HG02763 (cell line): ENCODE results near the gene TXNIP.

Experiments
- ATAC-seq: cut with Tn5 transposase; IDR thresholded peaks from one replicate; pipeline ENCODE4 v1.9.1; 2021; ENCODE audit warnings: mild to moderate bottlenecking, moderate library complexity; ENCODE audit not compliant: unreplicated experiment

Gene TXNIP

GRCh38 chr1:146012703-146013558, 16.6 kb upstream of the TXNIP start:
- ATAC-seq = no peak

DNA sequence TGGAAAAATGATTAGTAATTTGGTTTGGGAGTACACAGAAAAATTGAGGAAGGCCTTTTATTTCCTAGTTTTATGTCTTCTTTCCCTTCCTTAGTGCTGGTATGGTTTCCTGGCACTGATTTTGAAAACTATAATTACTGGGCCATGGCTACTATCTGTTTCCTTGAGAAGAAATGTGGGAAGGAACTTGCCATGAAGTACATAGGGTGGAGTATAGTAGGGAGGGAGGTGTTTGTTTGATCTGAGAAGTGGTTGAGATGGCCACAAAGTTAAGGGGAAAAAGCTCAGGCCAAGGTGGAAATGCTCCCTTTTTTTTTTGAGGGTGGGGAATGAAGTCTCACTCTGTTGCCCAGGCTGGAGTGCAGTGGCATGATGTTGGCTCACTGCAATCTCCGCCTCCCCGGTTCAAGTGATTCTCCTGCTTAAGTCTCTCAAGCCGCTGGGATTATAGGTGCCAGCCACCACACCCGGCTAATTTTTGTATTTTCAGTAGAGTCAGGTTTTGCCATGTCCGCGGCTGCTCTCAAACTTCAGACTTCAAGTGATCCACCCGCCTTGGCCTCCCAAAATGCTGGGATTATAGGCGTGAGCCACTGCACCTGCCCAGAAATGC, 13.9 kb upstream of the TXNIP start:
- no peak for ATAC-seq

GRCh38 chr1:146007489-146008133, 11.2 kb upstream of the TXNIP start:
- no peak for ATAC-seq

GRCh38 chr1:146001709-146002108, 5.3 kb upstream of the TXNIP start:
- no peak for ATAC-seq

DNA sequence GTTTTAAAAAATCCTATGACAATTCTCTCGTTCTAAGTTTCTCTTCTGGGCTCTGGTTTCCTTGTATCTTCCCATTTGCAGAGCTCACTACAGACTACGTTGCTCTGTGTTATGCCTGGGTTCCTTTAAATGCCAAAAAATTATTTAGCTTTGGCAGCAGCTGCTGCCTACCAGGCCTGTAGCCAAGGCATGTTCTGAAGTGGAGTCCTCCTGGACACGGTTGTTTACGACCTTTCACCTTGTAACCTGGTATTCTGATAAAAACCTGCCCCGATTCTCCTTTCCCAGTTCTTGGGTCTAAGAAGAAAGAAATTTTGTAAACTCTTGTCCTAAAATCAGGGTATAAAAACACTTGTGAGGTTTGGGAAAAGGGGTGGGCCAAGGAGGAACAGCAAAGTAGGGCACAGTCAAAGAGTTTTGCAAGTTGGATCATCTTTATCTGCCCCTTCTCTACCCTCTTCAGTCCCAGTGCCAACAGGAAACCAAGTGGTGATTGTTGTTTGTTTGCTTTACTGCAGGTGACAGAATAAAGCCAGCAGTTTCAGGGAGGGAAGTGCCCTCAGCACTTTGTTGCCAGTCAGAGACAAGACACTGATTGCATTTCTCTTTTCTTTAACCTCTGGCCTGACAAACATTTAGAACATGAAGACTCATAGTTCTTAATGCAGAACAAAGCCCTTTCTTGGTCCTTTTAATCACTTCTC, 3.1 kb upstream of the TXNIP start:
- ATAC-seq = no peak

DNA sequence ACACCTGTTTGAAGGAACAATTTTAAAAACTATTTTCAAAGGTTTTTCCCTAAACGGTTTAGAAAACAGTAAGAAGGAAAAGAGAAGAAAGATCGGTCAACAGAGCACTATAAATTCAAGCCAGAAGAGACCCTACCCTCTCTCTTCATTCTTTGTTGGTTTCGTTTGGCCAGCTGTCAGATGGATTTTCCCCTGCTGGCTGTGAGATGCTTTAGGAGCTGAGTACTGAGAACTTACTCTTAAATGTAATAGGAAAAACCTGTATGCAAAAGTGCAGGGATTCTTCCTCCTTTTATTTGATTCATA, 1.3 kb upstream of the TXNIP start:
- ATAC-seq = no peak

DNA sequence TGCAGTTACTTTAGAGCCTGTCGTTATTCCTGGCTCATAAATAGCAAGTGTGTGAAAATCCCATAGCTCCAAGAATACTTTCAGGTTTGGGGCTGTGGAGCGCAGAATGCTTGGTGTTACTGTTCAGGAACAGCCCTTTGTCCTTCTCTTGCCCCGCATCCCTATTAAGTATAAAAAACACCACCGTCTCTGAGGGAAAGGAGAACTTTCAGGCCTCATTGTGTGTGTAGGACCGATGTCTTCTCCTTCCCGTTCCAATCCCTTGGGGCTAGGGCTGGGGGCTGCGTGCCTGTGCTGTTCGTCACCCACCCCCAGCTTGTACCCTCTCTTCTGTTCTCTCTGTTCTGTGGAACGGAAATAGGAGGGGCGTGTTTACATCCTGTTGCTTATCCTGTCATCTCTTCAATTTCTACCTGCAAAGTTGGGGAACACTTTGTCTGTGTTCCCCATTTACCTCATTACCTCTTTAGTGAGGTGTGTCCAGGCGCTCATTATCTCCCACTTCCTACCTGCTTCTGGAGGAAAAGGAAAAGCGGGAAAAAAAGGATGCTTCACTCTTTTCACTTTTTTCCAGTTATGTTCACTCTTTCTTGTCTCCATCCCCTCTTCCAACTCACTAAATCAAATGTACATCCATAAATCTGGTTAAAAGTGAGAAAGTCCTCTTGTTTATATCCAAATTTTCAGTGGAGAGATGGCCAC, 788 bp upstream of the TXNIP start:
- ATAC-seq = peak; percentile 27

DNA sequence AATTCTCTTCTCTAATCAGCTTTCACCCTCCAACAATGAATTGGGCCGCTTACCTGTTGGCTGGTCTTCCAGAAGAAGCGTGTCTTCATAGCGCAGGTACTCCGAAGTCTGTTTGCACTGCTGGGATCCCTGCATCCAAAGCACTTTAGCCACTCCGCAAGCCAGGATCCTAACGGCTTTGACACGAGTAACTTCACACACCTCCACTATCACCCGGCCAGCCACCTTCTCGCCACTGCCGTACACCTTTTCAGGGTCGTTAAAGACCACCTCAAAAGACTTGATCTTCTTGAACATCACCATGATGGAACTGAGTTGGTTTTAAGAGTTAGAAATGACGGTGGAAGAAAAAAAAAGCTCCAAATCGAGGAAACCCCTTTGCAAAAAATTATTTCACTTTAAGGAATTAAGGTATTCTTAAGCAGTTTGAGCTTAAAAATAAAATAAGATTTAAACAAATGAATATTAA, 381 bp downstream of the TXNIP start:
- no peak for ATAC-seq

DNA sequence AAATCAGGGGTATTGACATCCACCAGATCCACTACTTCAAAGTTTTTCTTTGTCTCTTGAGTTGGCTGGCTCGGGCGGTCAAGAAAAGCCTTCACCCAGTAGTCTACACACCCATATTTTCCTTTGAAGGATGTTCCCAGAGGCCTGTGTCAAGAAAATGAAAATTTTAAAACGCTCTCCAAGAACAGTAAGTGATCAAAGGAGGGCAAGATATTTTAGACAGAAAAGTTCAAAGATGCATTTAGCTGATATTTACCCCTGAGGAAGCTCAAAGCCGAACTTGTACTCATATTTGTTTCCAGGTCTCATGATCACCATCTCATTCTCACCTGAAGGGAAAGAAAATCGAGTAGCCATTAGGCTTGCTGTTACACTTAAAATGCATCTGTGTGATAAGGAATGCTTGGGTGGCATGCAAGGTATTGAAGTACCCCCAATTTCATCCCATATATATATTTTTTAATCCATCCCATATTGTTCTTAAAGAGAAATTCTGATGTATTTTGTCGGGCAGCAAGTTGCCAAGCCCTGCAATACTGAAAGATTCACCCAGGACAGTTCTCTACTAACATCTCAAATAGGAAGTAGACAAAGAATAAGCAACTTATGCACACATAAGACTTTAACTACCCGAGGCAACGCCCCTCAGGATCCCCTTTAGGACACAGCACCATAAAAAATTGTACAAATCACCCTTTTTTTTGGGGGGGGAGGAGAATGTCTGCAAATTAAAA, 1.1 kb downstream of the TXNIP start:
- ATAC-seq = no peak

GRCh38 chr1:145994391-145995120, 1.8 kb downstream of the TXNIP start:
- ATAC-seq = no peak

DNA sequence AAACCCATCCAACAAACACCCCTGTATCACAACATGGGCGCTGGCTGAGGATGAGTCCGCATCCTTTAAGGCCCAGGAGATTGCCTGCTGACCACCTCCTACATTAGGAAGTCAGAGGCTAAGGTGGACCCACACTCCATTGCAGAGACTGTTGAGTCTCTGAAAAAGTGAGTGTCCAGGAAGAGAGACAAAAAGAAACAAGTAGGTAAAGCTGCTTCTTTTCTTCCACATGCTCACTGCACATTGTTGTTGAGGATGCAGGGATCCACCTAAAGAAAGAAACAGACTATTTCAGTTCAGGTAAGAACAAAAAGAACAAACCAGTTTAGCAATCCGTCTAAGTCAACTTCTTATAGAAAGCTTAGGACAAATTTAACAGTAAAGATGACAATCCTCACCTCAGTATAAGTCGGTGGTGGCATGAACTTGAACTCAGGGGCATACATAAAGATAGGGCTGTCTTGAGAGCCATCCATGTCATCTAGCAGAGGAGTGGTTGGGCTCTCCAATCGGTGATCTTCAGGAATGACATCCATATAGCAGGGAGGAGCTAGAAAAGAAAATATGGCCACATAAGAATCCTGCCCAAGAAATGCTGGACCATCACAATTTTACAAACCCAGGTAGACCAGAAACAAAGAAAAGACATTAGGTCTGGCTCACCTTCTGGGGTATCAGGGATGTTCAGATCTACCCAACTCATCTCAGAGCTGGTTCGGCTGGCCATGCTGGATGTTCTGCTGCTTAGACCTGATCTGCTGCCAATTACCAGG, 2.6 kb downstream of the TXNIP start:
- ATAC-seq = no peak

DNA sequence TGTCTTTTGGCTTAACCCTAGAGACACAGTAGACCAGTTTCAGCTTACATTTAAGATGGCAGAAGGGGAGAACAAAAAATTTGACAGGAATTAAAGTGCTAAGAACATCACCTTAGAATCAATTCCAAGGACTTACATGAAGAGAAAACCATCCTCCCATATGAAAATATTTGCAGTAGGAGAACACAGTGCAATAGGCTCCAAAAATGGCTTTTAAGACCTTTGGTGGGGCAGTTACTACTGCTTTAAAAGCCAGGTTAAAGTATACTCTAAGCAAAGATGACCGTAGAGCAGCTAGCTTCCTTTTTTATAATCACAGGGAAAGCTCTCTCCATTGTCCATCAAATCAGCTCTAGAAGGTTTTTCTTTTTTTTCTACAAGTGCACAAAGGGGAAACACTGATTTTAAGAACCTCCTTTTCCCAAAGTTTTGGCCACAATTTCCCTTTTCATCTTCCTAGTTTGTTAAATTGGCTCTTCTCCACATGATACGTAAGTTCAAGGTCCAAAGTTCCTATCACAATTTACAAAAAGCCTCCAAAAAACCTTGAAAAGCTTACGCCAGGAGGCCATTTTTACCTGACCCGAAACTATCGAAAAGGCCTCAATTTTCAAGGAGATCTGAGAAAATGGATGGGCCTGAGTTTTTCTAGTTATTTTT, 3.3 kb downstream of the TXNIP start:
- no peak for ATAC-seq

- ATAC-seq = no peak
These were observed 3.9 kb downstream of the TXNIP start for GRCh38 chr1:145992502-145992936.

DNA sequence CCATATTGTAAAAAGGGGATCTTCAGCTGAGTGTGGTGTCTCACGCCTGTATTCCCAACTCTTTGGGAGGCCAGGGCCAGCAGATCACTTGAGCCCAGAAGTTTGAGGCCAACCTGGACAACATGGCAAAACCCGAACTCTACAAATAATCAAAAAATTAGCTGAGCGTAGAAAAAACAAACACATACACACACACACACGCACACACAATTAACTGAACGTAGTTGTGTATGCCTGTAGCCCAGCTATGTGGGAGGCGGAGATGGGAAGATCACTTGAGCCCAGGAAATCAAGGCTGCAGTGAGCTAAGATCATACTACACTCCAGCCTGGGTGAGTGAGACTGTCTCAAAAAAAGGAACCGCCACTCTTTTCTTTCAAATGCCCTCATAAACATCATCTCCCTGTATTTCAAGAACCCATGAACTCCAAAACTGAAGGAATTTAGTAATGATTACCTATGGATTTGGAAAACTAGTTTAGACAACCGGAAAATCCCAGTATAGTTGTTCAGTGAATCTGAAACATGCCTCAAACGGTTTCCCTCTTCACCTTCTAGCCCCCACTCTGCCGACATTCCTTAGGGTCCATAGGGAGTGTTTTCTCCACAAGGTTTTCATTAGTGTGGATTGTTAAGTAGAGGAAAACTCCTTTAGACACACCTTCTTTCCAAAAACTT, 4.5 kb downstream of the TXNIP start:
- ATAC-seq = no peak

DNA sequence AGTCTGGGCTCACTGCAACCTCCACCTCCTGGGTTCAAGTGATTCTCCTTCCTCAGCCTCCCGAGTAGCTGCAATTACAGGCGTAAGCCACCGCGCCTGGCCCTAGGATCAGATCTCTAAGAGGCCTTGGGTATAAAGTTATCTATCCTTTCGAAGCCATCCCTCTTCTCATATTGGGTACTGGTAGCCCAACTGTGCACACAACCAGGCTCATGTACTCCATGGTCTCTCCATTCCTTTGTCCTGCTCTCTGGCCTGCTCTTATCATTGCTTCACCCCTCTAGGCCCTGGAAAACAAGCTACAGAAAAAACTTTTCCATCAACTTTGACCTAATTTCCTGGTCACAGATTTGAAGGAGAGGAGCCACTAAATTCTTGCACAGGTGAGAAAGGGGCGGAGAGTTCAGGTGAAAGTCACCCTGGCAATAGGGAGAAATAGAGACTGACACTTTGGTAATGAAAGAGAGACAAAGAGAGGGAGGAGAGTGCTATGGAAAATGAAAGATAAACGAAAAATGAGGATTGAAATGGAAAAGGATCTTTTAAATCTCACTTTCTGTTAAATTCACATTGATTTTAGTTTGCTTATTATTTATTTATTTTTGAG, 6.0 kb downstream of the TXNIP start:
- ATAC-seq = no peak

GRCh38 chr1:145988773-145989172, 7.6 kb downstream of the TXNIP start:
- ATAC-seq = no peak

DNA sequence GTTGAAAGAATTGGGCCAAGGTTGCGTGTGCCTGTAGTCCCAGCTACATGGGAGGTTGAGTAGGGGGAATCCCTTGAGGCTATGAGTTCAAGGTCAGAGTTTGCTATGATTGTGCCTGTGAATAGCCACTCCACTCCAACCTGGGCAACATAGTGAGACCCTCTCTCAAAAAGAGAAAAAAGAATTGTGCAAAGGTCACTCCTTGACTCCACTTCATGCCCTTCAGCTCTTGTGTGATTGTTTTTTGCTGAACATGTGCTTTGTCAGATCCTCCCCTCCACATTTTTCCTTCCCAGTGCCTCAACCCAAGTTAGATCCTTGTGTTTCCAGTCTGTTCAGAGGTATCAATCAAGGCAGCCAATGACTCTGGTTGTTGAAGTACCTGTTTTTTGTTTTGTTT, 8.5 kb downstream of the TXNIP start:
- ATAC-seq = no peak
